GM18498 (cell line): ENCODE data around the gene ELOVL5.
A peak's percentile ranks its signal among the peaks of the same experiment; 100 is the strongest.
"Not testable (repeated sequence)": the region's sequence is repeated elsewhere in the genome, so short reads cannot be mapped to it uniquely, and the experiment has no call there.

Experiments used
- ATAC-seq: cut with Tn5 transposase; IDR thresholded peaks from one replicate; pipeline ENCODE4 v1.9.1; 2021; ENCODE audit warnings: mild to moderate bottlenecking, moderate library complexity; ENCODE audit not compliant: unreplicated experiment

Gene ELOVL5

GRCh38 chr6:53306217-53306616 is 42.5 kb downstream of the ELOVL5 start:
- ATAC-seq, result not testable (repeated sequence)

GRCh38 chr6:53305506-53306005 is 43.2 kb downstream of the ELOVL5 start:
- ATAC-seq, result not testable (repeated sequence)

GRCh38 chr6:53304953-53305352 is 43.8 kb downstream of the ELOVL5 start:
- not testable (repeated sequence) for ATAC-seq

GRCh38 chr6:53302678-53303360 is 45.9 kb downstream of the ELOVL5 start:
- no peak for ATAC-seq

GRCh38 chr6:53301801-53302537 is 46.8 kb downstream of the ELOVL5 start:
- no peak for ATAC-seq

- ATAC-seq, result no peak
Observed at GRCh38 chr6:53300656-53301551, 47.8 kb downstream of the ELOVL5 start.

GRCh38 chr6:53299331-53300005 is 49.3 kb downstream of the ELOVL5 start:
- ATAC-seq, result no peak

GRCh38 chr6:53297004-53297403 is 51.7 kb downstream of the ELOVL5 start:
- ATAC-seq, result no peak

- ATAC-seq, result no peak
Observed at GRCh38 chr6:53295176-53295575, 53.6 kb downstream of the ELOVL5 start.

GRCh38 chr6:53294611-53295010 is 54.1 kb downstream of the ELOVL5 start:
- no peak for ATAC-seq

GRCh38 chr6:53294095-53294494 is 54.7 kb downstream of the ELOVL5 start:
- ATAC-seq, result no peak

- no peak for ATAC-seq
Observed at GRCh38 chr6:53293691-53294090, 55.1 kb downstream of the ELOVL5 start.

- ATAC-seq, result no peak
Observed at GRCh38 chr6:53290537-53291510, 57.9 kb downstream of the ELOVL5 start.

GRCh38 chr6:53287336-53288225 is 61.2 kb downstream of the ELOVL5 start:
- ATAC-seq, result no peak

- ATAC-seq, result peak; percentile 58
Observed at GRCh38 chr6:53284901-53285300, 63.8 kb downstream of the ELOVL5 start.

GRCh38 chr6:53282741-53283140 is 66.0 kb downstream of the ELOVL5 start:
- no peak for ATAC-seq

GRCh38 chr6:53282234-53282633 is 66.5 kb downstream of the ELOVL5 start:
- peak; percentile 28 for ATAC-seq

- ATAC-seq, result peak; percentile 58
Observed at GRCh38 chr6:53281518-53282215, 67.1 kb downstream of the ELOVL5 start.
